SK-MEL-5 (cell line): ENCODE measurements around the gene CDSN. TPM values are rescaled to one million over a fixed set of nuclear protein-coding genes. Genes with fewer than 3 reads are reported as not detected.
A peak's percentile ranks its signal among the peaks of the same experiment; 100 is the strongest.

Source experiments
- DNase-seq: peaks from one replicate; pipeline ENCODE4 v3.0.0-alpha.2; 2016; ENCODE audit warnings: low read depth, low spot score
- in situ Hi-C: cut with HindIII; loops from 2 replicates; pipeline ENCODE4 v1.10.0; 2016; ENCODE audit warnings: low sequenced_read_pairs, high pct_unique_total_duplicates, low pct_unique_long_range_greater_than_20kb
- total RNA-seq: library from RNA; depleted of rRNA; stranded (reverse); fragments of >200 nt; shearing (Covaris generic); gene quantifications from 2 replicates; pipeline ENCODE4 v1.2.3, GENCODE V29; 2014

Gene CDSN
- total RNA-seq, 1 experiment from 2014 or later, result not detected

- in situ Hi-C loops, result no loop called here
Measured at GRCh38 chr6:31152781-31153180, 32.5 kb upstream of the CDSN start.

GRCh38 chr6:31149827-31150447 lies 29.7 kb upstream of the CDSN start:
- in situ Hi-C loops, result no loop called here

More at GRCh38 chr6:31152781-31153180, 32.5 kb upstream of the CDSN start:
- no peak for DNase-seq

GRCh38 chr6:31145386-31145785 lies 25.1 kb upstream of the CDSN start:
- no peak for DNase-seq
- in situ Hi-C loops, result no loop called here

More at GRCh38 chr6:31149827-31150447, 29.7 kb upstream of the CDSN start:
- no peak for DNase-seq

GRCh38 chr6:31144970-31145340 lies 24.7 kb upstream of the CDSN start:
- DNase-seq, result no peak
- in situ Hi-C loops, result no loop called here

GRCh38 chr6:31144296-31144969 lies 24.2 kb upstream of the CDSN start:
- no peak for DNase-seq
- in situ Hi-C loops, result no loop called here

GRCh38 chr6:31143148-31143547 lies 22.9 kb upstream of the CDSN start:
- no peak for DNase-seq
- in situ Hi-C loops, result no loop called here

GRCh38 chr6:31142361-31142761 lies 22.1 kb upstream of the CDSN start:
- in situ Hi-C loops, result no loop called here
- peak; percentile 86 for DNase-seq

- in situ Hi-C loops, result no loop called here
- DNase-seq, result no peak
Measured at GRCh38 chr6:31140643-31141042, 20.4 kb upstream of the CDSN start.

GRCh38 chr6:31139599-31139998 lies 19.4 kb upstream of the CDSN start:
- DNase-seq, result no peak
- in situ Hi-C loops, result no loop called here

GRCh38 chr6:31138982-31139381 lies 18.7 kb upstream of the CDSN start, which contains the start of gene PSORS1C2:
PSORS1C2 (minus strand) TSS chr6:31139066; CDS start chr6:31139026, 40 bp downstream.
- in situ Hi-C loops, result no loop called here
- no peak for DNase-seq

GRCh38 chr6:31135710-31136109 lies 15.5 kb upstream of the CDSN start:
- no peak for DNase-seq
- in situ Hi-C loops, result no loop called here

GRCh38 chr6:31132806-31133205 lies 12.6 kb upstream of the CDSN start:
- no peak for DNase-seq
- in situ Hi-C loops, result no loop called here

GRCh38 chr6:31131595-31131994 lies 11.3 kb upstream of the CDSN start:
- in situ Hi-C loops, result no loop called here

GRCh38 chr6:31130751-31131150 lies 10.5 kb upstream of the CDSN start:
- no peak for DNase-seq
- in situ Hi-C loops, result no loop called here

More at GRCh38 chr6:31131595-31131994, 11.3 kb upstream of the CDSN start:
- no peak for DNase-seq

GRCh38 chr6:31129130-31129529 lies 8.9 kb upstream of the CDSN start:
- no peak for DNase-seq
- in situ Hi-C loops, result no loop called here

GRCh38 chr6:31128093-31128676 lies 7.9 kb upstream of the CDSN start:
- DNase-seq, result peak; percentile 63
- in situ Hi-C loops, result no loop called here

- no peak for DNase-seq
- in situ Hi-C loops, result no loop called here
Measured at GRCh38 chr6:31126396-31127175, 6.3 kb upstream of the CDSN start.
